OCI-LY7 (cell line): ENCODE measurements around the gene AGFG2. TPM values are rescaled to one million over a fixed set of nuclear protein-coding genes. Genes with fewer than 3 reads are reported as not detected.
A peak's percentile ranks its signal among the peaks of the same experiment; 100 is the strongest.

Experiments used
- BruUV-seq: library from RNA; stranded (reverse); fragments of 400-500 nt; replicated peaks from 2 replicates; lab custom pipeline; 2021; lab: Mats Ljungman, UMichigan
- CTCF ChIA-PET: fragments of 300-600 bp; sonication (Branson Sonifier 250); formaldehyde crosslinking; loops from one replicate; lab custom pipeline; 2022; ENCODE audit warnings: antibody characterized with exemption; ENCODE audit not compliant: unreplicated experiment; lab: Charles Lee
- POLR2A ChIA-PET: fragments of 300-600 bp; sonication (Branson Sonifier 250); formaldehyde crosslinking; loops from one replicate; lab custom pipeline; 2022; ENCODE audit warnings: antibody characterized with exemption; lab: Charles Lee
- DNase-seq: peaks from one replicate; pipeline ENCODE4 v3.0.0-alpha.2; 2015; ENCODE audit warnings: low spot score
- H2AFZ ChIP-seq: fragments of 200-600 bp; sonication (generic), shearing (Covaris generic); 2 replicates; pipeline ENCODE4 v1.6.1; 2014; ENCODE audit warnings: mild to moderate bottlenecking, antibody characterized with exemption, low read length, moderate library complexity
- H3K27ac ChIP-seq: fragments of 200-600 bp; sonication (generic); 2 replicates; pipeline ENCODE4 v1.5.1; 2014; ENCODE audit warnings: mixed run types, low read depth, mild to moderate bottlenecking, moderate library complexity, low read length, inconsistent platforms; ENCODE audit not compliant: poor library complexity, severe bottlenecking
- H3K36me3 ChIP-seq: fragments of 200-600 bp; sonication (generic); 2 replicates; pipeline ENCODE4 v1.6.1; 2014; ENCODE audit warnings: mild to moderate bottlenecking, antibody characterized with exemption, low read length, moderate library complexity, mixed read lengths; ENCODE audit not compliant: insufficient read depth
- H3K4me1 ChIP-seq: fragments of 200-600 bp; sonication (generic); 2 replicates; pipeline ENCODE4 v1.5.1; 2014; ENCODE audit warnings: mild to moderate bottlenecking, low read length; ENCODE audit not compliant: insufficient read depth, poor library complexity, severe bottlenecking
- H3K4me2 ChIP-seq: fragments of 200-600 bp; sonication (generic); 2 replicates; pipeline ENCODE4 v1.6.1; 2014; ENCODE audit warnings: mild to moderate bottlenecking, low read length
- H3K4me3 ChIP-seq: fragments of 200-600 bp; sonication (generic); 2 replicates; pipeline ENCODE4 v1.5.1; 2014; ENCODE audit warnings: mild to moderate bottlenecking, low read depth, low read length; ENCODE audit not compliant: poor library complexity, severe bottlenecking
- H3K79me2 ChIP-seq: fragments of 200-600 bp; sonication (generic); 2 replicates; pipeline ENCODE4 v1.6.1; 2016; ENCODE audit warnings: low read depth, mild to moderate bottlenecking, low read length, moderate library complexity, mixed read lengths; ENCODE audit not compliant: insufficient read depth
- H3K9me2 ChIP-seq: fragments of 200-600 bp; sonication (generic); 2 replicates; pipeline ENCODE4 v1.6.1; 2016; ENCODE audit warnings: mild to moderate bottlenecking, low read length, mixed read lengths; ENCODE audit not compliant: insufficient read depth
- H3K9me3 ChIP-seq: fragments of 200-600 bp; sonication (generic); 2 replicates; pipeline ENCODE4 v1.6.1; 2014; ENCODE audit warnings: mild to moderate bottlenecking, mixed run types, low read length, mixed read lengths
- H4K20me1 ChIP-seq: fragments of 200-600 bp; sonication (generic); 2 replicates; pipeline ENCODE4 v1.6.1; 2014; ENCODE audit warnings: mild to moderate bottlenecking, antibody characterized with exemption, low read length, moderate library complexity, mixed read lengths; ENCODE audit not compliant: insufficient read depth
- CTCF ChIP-seq: fragments of 200-600 bp; sonication (generic); conservative IDR thresholded peaks from 2 replicates; pipeline ENCODE4 v1.5.1; 2014; ENCODE audit warnings: mild to moderate bottlenecking, antibody characterized with exemption, low read length, moderate library complexity, mixed read lengths
- EZH2phosphoT487 ChIP-seq: fragments of 200-600 bp; sonication (generic); IDR thresholded peaks from 2 replicates; pipeline ENCODE4 v1.6.1; 2018; ENCODE audit warnings: low read depth, borderline replicate concordance, mild to moderate bottlenecking, mixed run types, antibody characterized with exemption, low read length, moderate library complexity, mixed read lengths
- intact Hi-C: fragments of 100-400 bp; cut with micrococcal nuclease; formaldehyde crosslinking; loops from one replicate; pipeline ENCODE4 v1.10.0; 2022; ENCODE audit not compliant: unreplicated experiment
- total RNA-seq, 2 experiments: library from RNA; depleted of rRNA in 1 of 2; stranded (reverse); fragments of >200 nt in 1 of 2; shearing (Covaris generic) in 1 of 2; gene quantifications; 2 replicates each; pipeline ENCODE4 v1.2.3, GENCODE V29; 2014 to 2022

Gene AGFG2
- total RNA-seq, 2 experiments from 2014 or later = 11.5 to 15.2 TPM

GRCh38 chr7:100584683-100585510, 45.9 kb downstream of the AGFG2 start:
- POLR2A ChIA-PET = interaction anchor here (0.6 to 3.1 kb wide), 16 partner anchors 10 to 306 kb away, joined by 3 to 13 read pairs (median 4); partner anchors contain the start of genes MOSPD3, POP7 and ZCWPW1
- no peak overlapping the region for H2AFZ ChIP-seq
- H3K4me3 ChIP-seq = peak overlapping the region; percentile 91
- H3K4me2 ChIP-seq = peak overlapping the region; percentile 98
- H4K20me1 ChIP-seq = no peaks in the 10 kb centered on the region
- CTCF ChIA-PET = interaction anchor here (1.6 kb wide), 1 partner anchor 134 kb away, joined by 12 read pairs; no protein-coding TSS in a partner anchor
- peak overlapping the region; percentile 92 for H3K27ac ChIP-seq
- peaks cover 30% of the 10 kb centered on the region for H3K36me3 ChIP-seq
- no peak for DNase-seq
- intact Hi-C loops = no loop called here
- H3K79me2 ChIP-seq = peaks cover 18% of the 10 kb centered on the region; the same call in 1 of the 2 replicates
- no peaks in the 10 kb centered on the region for H3K9me3 ChIP-seq
- peaks cover 29% of the 10 kb centered on the region for H3K4me1 ChIP-seq
- TSS peak; percentile 60 for BruUV-seq
- no peaks in the 10 kb centered on the region for H3K9me2 ChIP-seq
- no peak for TF ChIP-seq EZH2phosphoT487
- no peak for TF ChIP-seq CTCF

- TF ChIP-seq CTCF (no peak), EZH2phosphoT487 (no peak)
- H4K20me1 ChIP-seq = no peaks in the 10 kb centered on the region
- no peaks in the 10 kb centered on the region for H3K9me2 ChIP-seq
- H3K4me2 ChIP-seq = peak within 1 kb of the TSS; percentile 98
- H3K4me1 ChIP-seq = peaks cover 29% of the 10 kb centered on the region
- H2AFZ ChIP-seq = peak within 1 kb of the TSS; percentile 60
- DNase-seq = peak; percentile 63
- H3K4me3 ChIP-seq = peak within 1 kb of the TSS; percentile 91
- no peaks in the 10 kb centered on the region for H3K9me3 ChIP-seq
- BruUV-seq = no TSS peak
- POLR2A ChIA-PET = interaction anchor here (0.6 to 3.1 kb wide), 21 partner anchors 10 to 305 kb away, joined by 3 to 13 read pairs (median 3); partner anchors contain the start of genes MOSPD3, POP7 and TSC22D4
- intact Hi-C loops = no loop called here
- H3K36me3 ChIP-seq = peaks cover 22% of the 10 kb centered on the region
- H3K27ac ChIP-seq = peak within 1 kb of the TSS; percentile 92
- peaks cover 18% of the 10 kb centered on the region; the same call in 1 of the 2 replicates for H3K79me2 ChIP-seq
- CTCF ChIA-PET = interaction anchor here (1.0 to 1.6 kb wide), 3 partner anchors 18 to 135 kb away, joined by 4 to 12 read pairs (median 4); no protein-coding TSS in a partner anchor
These were observed 46.7 kb downstream of the AGFG2 start, which contains the start of gene LRCH4 for GRCh38 chr7:100585511-100586265. TSS of gene LRCH4 (minus strand) at chr7:100586129. CDS start at chr7:100586100, 29 bp downstream.
